OCI-LY7 (cell line): ENCODE measurements around the gene IFNGR2. TPM values are rescaled to one million over a fixed set of nuclear protein-coding genes. Genes with fewer than 3 reads are reported as not detected.

Source experiments
- BruUV-seq: library from RNA; stranded (reverse); fragments of 400-500 nt; replicated peaks from 2 replicates; lab custom pipeline; 2021; lab: Mats Ljungman, UMichigan
- CTCF ChIA-PET: fragments of 300-600 bp; sonication (Branson Sonifier 250); formaldehyde crosslinking; loops from one replicate; lab custom pipeline; 2022; ENCODE audit warnings: antibody characterized with exemption; ENCODE audit not compliant: unreplicated experiment; lab: Charles Lee
- POLR2A ChIA-PET: fragments of 300-600 bp; sonication (Branson Sonifier 250); formaldehyde crosslinking; loops from one replicate; lab custom pipeline; 2022; ENCODE audit warnings: antibody characterized with exemption; lab: Charles Lee
- DNase-seq: peaks from one replicate; pipeline ENCODE4 v3.0.0-alpha.2; 2015; ENCODE audit warnings: low spot score
- H2AFZ ChIP-seq: fragments of 200-600 bp; sonication (generic), shearing (Covaris generic); 2 replicates; pipeline ENCODE4 v1.6.1; 2014; ENCODE audit warnings: mild to moderate bottlenecking, antibody characterized with exemption, low read length, moderate library complexity
- H3K27ac ChIP-seq: fragments of 200-600 bp; sonication (generic); 2 replicates; pipeline ENCODE4 v1.5.1; 2014; ENCODE audit warnings: mixed run types, low read depth, mild to moderate bottlenecking, moderate library complexity, low read length, inconsistent platforms; ENCODE audit not compliant: poor library complexity, severe bottlenecking
- H3K36me3 ChIP-seq: fragments of 200-600 bp; sonication (generic); 2 replicates; pipeline ENCODE4 v1.6.1; 2014; ENCODE audit warnings: mild to moderate bottlenecking, antibody characterized with exemption, low read length, moderate library complexity, mixed read lengths; ENCODE audit not compliant: insufficient read depth
- H3K4me1 ChIP-seq: fragments of 200-600 bp; sonication (generic); 2 replicates; pipeline ENCODE4 v1.5.1; 2014; ENCODE audit warnings: mild to moderate bottlenecking, low read length; ENCODE audit not compliant: insufficient read depth, poor library complexity, severe bottlenecking
- H3K4me2 ChIP-seq: fragments of 200-600 bp; sonication (generic); 2 replicates; pipeline ENCODE4 v1.6.1; 2014; ENCODE audit warnings: mild to moderate bottlenecking, low read length
- H3K4me3 ChIP-seq: fragments of 200-600 bp; sonication (generic); 2 replicates; pipeline ENCODE4 v1.5.1; 2014; ENCODE audit warnings: mild to moderate bottlenecking, low read depth, low read length; ENCODE audit not compliant: poor library complexity, severe bottlenecking
- H3K79me2 ChIP-seq: fragments of 200-600 bp; sonication (generic); 2 replicates; pipeline ENCODE4 v1.6.1; 2016; ENCODE audit warnings: low read depth, mild to moderate bottlenecking, low read length, moderate library complexity, mixed read lengths; ENCODE audit not compliant: insufficient read depth
- H3K9me2 ChIP-seq: fragments of 200-600 bp; sonication (generic); 2 replicates; pipeline ENCODE4 v1.6.1; 2016; ENCODE audit warnings: mild to moderate bottlenecking, low read length, mixed read lengths; ENCODE audit not compliant: insufficient read depth
- H3K9me3 ChIP-seq: fragments of 200-600 bp; sonication (generic); 2 replicates; pipeline ENCODE4 v1.6.1; 2014; ENCODE audit warnings: mild to moderate bottlenecking, mixed run types, low read length, mixed read lengths
- H4K20me1 ChIP-seq: fragments of 200-600 bp; sonication (generic); 2 replicates; pipeline ENCODE4 v1.6.1; 2014; ENCODE audit warnings: mild to moderate bottlenecking, antibody characterized with exemption, low read length, moderate library complexity, mixed read lengths; ENCODE audit not compliant: insufficient read depth
- EZH2phosphoT487 ChIP-seq: fragments of 200-600 bp; sonication (generic); IDR thresholded peaks from 2 replicates; pipeline ENCODE4 v1.6.1; 2018; ENCODE audit warnings: low read depth, borderline replicate concordance, mild to moderate bottlenecking, mixed run types, antibody characterized with exemption, low read length, moderate library complexity, mixed read lengths
- intact Hi-C: fragments of 100-400 bp; cut with micrococcal nuclease; formaldehyde crosslinking; loops from one replicate; pipeline ENCODE4 v1.10.0; 2022; ENCODE audit not compliant: unreplicated experiment
- total RNA-seq, 2 experiments: library from RNA; depleted of rRNA in 1 of 2; stranded (reverse); fragments of >200 nt in 1 of 2; shearing (Covaris generic) in 1 of 2; gene quantifications; 2 replicates each; pipeline ENCODE4 v1.2.3, GENCODE V29; 2014 to 2022
- TF ChIP-seq, protein P1 (sequence below): fragments of 200-600 bp; sonication (generic); conservative IDR thresholded peaks from 2 replicates; pipeline ENCODE4 v1.5.1; 2014; ENCODE audit warnings: mild to moderate bottlenecking, antibody characterized with exemption, low read length, moderate library complexity, mixed read lengths

The IFNGR2 gene
- total RNA-seq, 2 experiments from 2014 or later: 70.2 to 86.9 TPM

DNA sequence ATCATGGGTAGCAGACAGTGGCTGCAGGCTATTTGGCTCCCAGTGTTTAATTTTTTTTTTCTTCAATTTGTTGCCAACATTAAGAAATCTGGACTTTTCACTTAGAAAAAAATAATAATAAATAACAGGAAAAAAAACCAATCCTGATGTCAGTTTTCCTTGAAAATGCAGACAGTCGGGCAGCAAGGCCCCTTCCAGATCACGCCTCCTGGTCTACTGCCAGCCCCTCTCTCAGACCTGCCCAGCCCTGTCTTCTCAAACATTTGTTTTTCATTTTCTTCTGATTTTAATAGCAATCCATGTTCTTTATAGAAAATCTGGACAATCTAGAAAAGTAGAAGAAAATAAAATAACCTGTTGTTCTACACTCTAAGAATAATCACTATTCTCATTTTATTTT lies 15.5 kb downstream of the IFNGR2 start:
- Histone ChIP-seq H3K79me2 (peaks cover 44% of the 10 kb centered on the region), H3K4me1 (no peaks in the 10 kb centered on the region), H2AFZ (no peak overlapping the region), H3K4me3 (no peak overlapping the region), H3K27ac (no peak overlapping the region), H3K4me2 (no peak overlapping the region), H3K9me3 (no peaks in the 10 kb centered on the region), H4K20me1 (no peaks in the 10 kb centered on the region), H3K9me2 (no peaks in the 10 kb centered on the region), H3K36me3 (peaks cover 94% of the 10 kb centered on the region)
- TF ChIP-seq, protein P1, sequence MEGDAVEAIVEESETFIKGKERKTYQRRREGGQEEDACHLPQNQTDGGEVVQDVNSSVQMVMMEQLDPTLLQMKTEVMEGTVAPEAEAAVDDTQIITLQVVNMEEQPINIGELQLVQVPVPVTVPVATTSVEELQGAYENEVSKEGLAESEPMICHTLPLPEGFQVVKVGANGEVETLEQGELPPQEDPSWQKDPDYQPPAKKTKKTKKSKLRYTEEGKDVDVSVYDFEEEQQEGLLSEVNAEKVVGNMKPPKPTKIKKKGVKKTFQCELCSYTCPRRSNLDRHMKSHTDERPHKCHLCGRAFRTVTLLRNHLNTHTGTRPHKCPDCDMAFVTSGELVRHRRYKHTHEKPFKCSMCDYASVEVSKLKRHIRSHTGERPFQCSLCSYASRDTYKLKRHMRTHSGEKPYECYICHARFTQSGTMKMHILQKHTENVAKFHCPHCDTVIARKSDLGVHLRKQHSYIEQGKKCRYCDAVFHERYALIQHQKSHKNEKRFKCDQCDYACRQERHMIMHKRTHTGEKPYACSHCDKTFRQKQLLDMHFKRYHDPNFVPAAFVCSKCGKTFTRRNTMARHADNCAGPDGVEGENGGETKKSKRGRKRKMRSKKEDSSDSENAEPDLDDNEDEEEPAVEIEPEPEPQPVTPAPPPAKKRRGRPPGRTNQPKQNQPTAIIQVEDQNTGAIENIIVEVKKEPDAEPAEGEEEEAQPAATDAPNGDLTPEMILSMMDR: no peak
- TF ChIP-seq EZH2phosphoT487: no peak
- intact Hi-C loops: no loop called here
- DNase-seq: no peak
- ChIA-PET CTCF (no interaction called here), POLR2A (no interaction called here)
- no TSS peak for BruUV-seq

- no peaks in the 10 kb centered on the region for H3K9me2 ChIP-seq
- peaks cover 34% of the 10 kb centered on the region; the same call in 1 of the 2 replicates for H3K79me2 ChIP-seq
- CTCF ChIA-PET: no interaction called here
- no peak overlapping the region for H3K4me2 ChIP-seq
- BruUV-seq: no TSS peak
- H3K4me1 ChIP-seq: no peaks in the 10 kb centered on the region
- TF ChIP-seq, protein P1: no peak
- no peak for TF ChIP-seq EZH2phosphoT487
- H4K20me1 ChIP-seq: no peaks in the 10 kb centered on the region
- H2AFZ ChIP-seq: no peak overlapping the region
- H3K9me3 ChIP-seq: no peaks in the 10 kb centered on the region
- no peak overlapping the region for H3K4me3 ChIP-seq
- POLR2A ChIA-PET: interaction anchor here (0.6 kb wide), 1 partner anchor 44 kb away, joined by 3 read pairs; no protein-coding TSS in a partner anchor
- intact Hi-C loops: no loop called here
- no peak for DNase-seq
- H3K27ac ChIP-seq: no peak overlapping the region
- peaks cover 95% of the 10 kb centered on the region for H3K36me3 ChIP-seq
Observed at GRCh38 chr21:33419538-33420123, 16.4 kb downstream of the IFNGR2 start.

DNA sequence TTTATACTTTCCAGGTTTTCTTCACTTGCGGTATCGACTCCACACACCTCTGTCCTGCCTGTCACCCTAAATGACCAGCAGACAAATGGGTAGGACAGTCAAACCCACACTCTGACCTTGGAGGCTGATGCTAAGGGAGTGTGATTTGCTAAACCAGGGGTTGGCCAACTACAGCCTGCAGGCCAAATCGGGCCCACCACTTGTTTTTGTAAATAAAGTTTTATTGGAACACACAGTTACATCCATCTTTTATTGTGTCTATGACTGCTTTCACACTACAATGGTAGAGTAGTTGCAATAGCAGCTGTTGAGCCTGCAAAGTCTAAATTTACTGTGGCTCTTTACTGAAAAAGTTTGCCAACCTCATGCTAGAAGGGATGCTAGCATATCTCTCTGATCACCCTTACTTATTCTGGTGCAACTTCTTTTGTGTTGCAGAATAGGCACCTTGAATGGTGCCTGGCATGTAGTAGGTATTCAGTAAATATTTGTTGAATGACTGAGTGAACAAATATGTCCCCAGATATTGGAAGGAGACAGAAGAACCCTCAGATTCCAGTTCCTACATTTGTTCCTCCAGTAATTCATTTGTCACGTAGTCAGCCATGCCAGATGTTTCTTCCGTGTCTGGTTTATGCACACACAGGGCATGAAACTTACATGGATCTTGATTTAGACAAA lies 18.6 kb downstream of the IFNGR2 start:
- CTCF ChIA-PET: no interaction called here

More for the DNA sequence above, 18.6 kb downstream of the IFNGR2 start:
- Histone ChIP-seq H3K36me3 (peaks cover 97% of the 10 kb centered on the region), H3K9me2 (no peaks in the 10 kb centered on the region), H3K9me3 (no peaks in the 10 kb centered on the region), H3K4me1 (no peaks in the 10 kb centered on the region), H3K4me2 (no peak overlapping the region), H3K79me2 (peaks cover 28% of the 10 kb centered on the region; the same call in 1 of the 2 replicates), H2AFZ (no peak overlapping the region), H4K20me1 (no peaks in the 10 kb centered on the region), H3K4me3 (no peak overlapping the region), H3K27ac (no peak overlapping the region)
- POLR2A ChIA-PET: interaction anchor here (0.6 kb wide), 1 partner anchor 9 kb away, joined by 4 read pairs; no protein-coding TSS in a partner anchor
- TF ChIP-seq, protein P1: no peak
- TF ChIP-seq EZH2phosphoT487: no peak
- intact Hi-C loops: no loop called here
- no peak for DNase-seq
- BruUV-seq: TSS peak; percentile 34
